HepG2 (cell line): ENCODE measurements around the gene RGS14. TPM values are rescaled to one million over a fixed set of nuclear protein-coding genes. Genes with fewer than 3 reads are reported as not detected.

Experiments used
- DPF2 ChIP-seq: sonication (generic); formaldehyde crosslinking; IDR thresholded peaks from 2 replicates; pipeline ENCODE4 v1.4.0; 2020; ENCODE audit warnings: mild to moderate bottlenecking, low read depth, missing genetic modification reagents, borderline replicate concordance
- HNRNPH1 ChIP-seq: fragments of 200-400 bp; formaldehyde crosslinking; optimal IDR thresholded peaks from 2 replicates; pipeline ENCODE3; 2017; ENCODE audit warnings: mild to moderate bottlenecking, low read depth, low read length
- HNRNPUL1 ChIP-seq: fragments of 200-400 bp; formaldehyde crosslinking; IDR thresholded peaks from 2 replicates; pipeline ENCODE4 v1.6.1; 2017; ENCODE audit warnings: low read depth, mild to moderate bottlenecking, low read length, moderate library complexity
- IKZF5 ChIP-seq: IDR thresholded peaks from 2 replicates; pipeline ENCODE4 v1.6.1; 2018; ENCODE audit warnings: missing genetic modification reagents, mild to moderate bottlenecking, missing compliant biosample characterization
- IRX3 ChIP-seq: sonication (generic); formaldehyde crosslinking; IDR thresholded peaks from 2 replicates; pipeline ENCODE4 v1.8.1; 2023; ENCODE audit warnings: mild to moderate bottlenecking, low read depth, missing genetic modification reagents, borderline replicate concordance
- KDM3A ChIP-seq: IDR thresholded peaks from 2 replicates; pipeline ENCODE4 v1.6.1; 2018; ENCODE audit warnings: low read depth, missing compliant biosample characterization
- MED1 ChIP-seq: sonication (generic); formaldehyde crosslinking; IDR thresholded peaks from 2 replicates; pipeline ENCODE4 v1.4.0; 2020; ENCODE audit warnings: missing genetic modification reagents
- MYNN ChIP-seq: sonication (generic); formaldehyde crosslinking; IDR thresholded peaks from 2 replicates; pipeline ENCODE4 v1.4.0; 2020; ENCODE audit warnings: mild to moderate bottlenecking, low read depth, missing genetic modification reagents
- NR2C2 ChIP-seq: sonication (generic); formaldehyde crosslinking; IDR thresholded peaks from 2 replicates; pipeline ENCODE4 v1.4.0; 2020; ENCODE audit warnings: missing genetic modification reagents, mild to moderate bottlenecking, moderate library complexity, borderline replicate concordance
- SMAD3 ChIP-seq: sonication (generic); formaldehyde crosslinking; IDR thresholded peaks from 2 replicates; pipeline ENCODE4 v1.4.0; 2020; ENCODE audit warnings: missing genetic modification reagents
- SSRP1 ChIP-seq: IDR thresholded peaks from 2 replicates; pipeline ENCODE4 v1.6.1; 2016; ENCODE audit warnings: control low read depth
- TIGD3 ChIP-seq: sonication (generic); formaldehyde crosslinking; IDR thresholded peaks from 2 replicates; pipeline ENCODE4 v1.5.1; 2020; ENCODE audit warnings: mild to moderate bottlenecking, missing genetic modification reagents, borderline replicate concordance
- ZBTB26 ChIP-seq: IDR thresholded peaks from 2 replicates; pipeline ENCODE4 v1.6.1; 2016; ENCODE audit warnings: missing compliant biosample characterization, missing genetic modification reagents, borderline replicate concordance
- ZBTB46 ChIP-seq: sonication (generic); formaldehyde crosslinking; IDR thresholded peaks from 2 replicates; pipeline ENCODE4 v1.4.0; 2020; ENCODE audit warnings: mild to moderate bottlenecking, missing genetic modification reagents, borderline replicate concordance
- ZNF124 ChIP-seq: sonication (generic); formaldehyde crosslinking; IDR thresholded peaks from 2 replicates; pipeline ENCODE4 v1.4.0; 2020; ENCODE audit warnings: missing genetic modification reagents
- ZNF253 ChIP-seq: sonication (generic); formaldehyde crosslinking; IDR thresholded peaks from 2 replicates; pipeline ENCODE4 v1.8.0; 2022; ENCODE audit warnings: mild to moderate bottlenecking, missing genetic modification reagents, borderline replicate concordance
- ZNF331 ChIP-seq: sonication (generic); formaldehyde crosslinking; IDR thresholded peaks from 2 replicates; pipeline ENCODE4 v1.4.0; 2020; ENCODE audit warnings: missing genetic modification reagents
- ZNF660 ChIP-seq: sonication (generic); formaldehyde crosslinking; IDR thresholded peaks from 2 replicates; pipeline ENCODE4 v1.5.1; 2020; ENCODE audit warnings: mild to moderate bottlenecking, low read depth, missing genetic modification reagents, borderline replicate concordance
- ZNF674 ChIP-seq: sonication (generic); formaldehyde crosslinking; IDR thresholded peaks from 2 replicates; pipeline ENCODE4 v1.5.0; 2020; ENCODE audit warnings: low read depth, mild to moderate bottlenecking, missing genetic modification reagents
- ZNF710 ChIP-seq: sonication (generic); formaldehyde crosslinking; IDR thresholded peaks from 2 replicates; pipeline ENCODE4 v1.5.0; 2020; ENCODE audit warnings: mild to moderate bottlenecking, missing genetic modification reagents, borderline replicate concordance
- ZNF766 ChIP-seq: sonication (generic); formaldehyde crosslinking; IDR thresholded peaks from 2 replicates; pipeline ENCODE4 v1.5.0; 2020; ENCODE audit warnings: missing genetic modification reagents, borderline replicate concordance
- polyA plus RNA-seq, 8 experiments: library from polyadenylated mRNA; depleted of rRNA in 3 of 8; stranded (reverse) in 7 of 8; unstranded in 1 of 8; fragments of >200 nt; fragmentation: Illumina TruSeq in 4 of 8; extraction: Trizol in 4 of 8; gene quantifications; 2 replicates each; pipeline versions ENCODE4 v1.2.1 to v1.2.3, GENCODE V29; 2011 to 2016; ENCODE audit warnings: low read depth in 4 of 8, missing spikeins in 1 of 8, mixed read lengths in 1 of 8; ENCODE audit not compliant: insufficient read depth in 1 of 8
- total RNA-seq, 5 experiments: library from RNA; depleted of rRNA; stranded (reverse); fragments of >200 nt; fragmentation: Illumina TruSeq; extraction: Trizol; gene quantifications; 2 replicates each; pipeline ENCODE4 v1.2.3, GENCODE V29; 2016; ENCODE audit warnings: low read depth in 1 of 5

RGS14 gene
- total and polyA plus RNA-seq, 2 of the 13 experiments (the other 11 are each of a cell fraction or from before 2014, with no cell fraction given), result 11.1 to 17.2 TPM

GRCh38 chr5:177351392-177352329 lies 6.1 kb upstream of the RGS14 start, which contains the start of gene LMAN2 (continued):
- no peak for TF ChIP-seq ZBTB46 (CRISPR knock-in tag)
- peak; percentile 33; the same call in 1 of the 2 replicates for TF ChIP-seq IRX3 (CRISPR knock-in tag)
- TF ChIP-seq IKZF5 (CRISPR knock-in tag), result peak; percentile 88; the same call in 1 of the 2 replicates
- TF ChIP-seq ZNF766 (CRISPR knock-in tag), result 0 out of 2 replicates have a peak, but pooled peaks have one; percentile 31
- TF ChIP-seq NR2C2 (CRISPR knock-in tag), result peak; percentile 84
- no peak for TF ChIP-seq ZNF124 (CRISPR knock-in tag)
- TF ChIP-seq MED1 (CRISPR knock-in tag), result no peak
- TF ChIP-seq ZBTB26 (CRISPR knock-in tag), result 0 out of 2 replicates have a peak, but pooled peaks have one; percentile 49
- no peak for TF ChIP-seq ZNF710
- TF ChIP-seq ZNF331 (CRISPR knock-in tag), result peak; percentile 32; the same call in 1 of the 2 replicates
- TF ChIP-seq SSRP1 (CRISPR knock-in tag), result no peak
- TF ChIP-seq ZNF660, result no peak
- no peak for TF ChIP-seq TIGD3
- TF ChIP-seq MYNN (CRISPR knock-in tag), result no peak
- no peak for TF ChIP-seq HNRNPUL1
- 0 out of 2 replicates have a peak, but pooled peaks have one; percentile 62 for TF ChIP-seq ZNF674 (CRISPR knock-in tag)
- no peak for TF ChIP-seq DPF2
- peak; percentile 85; the same call in 1 of the 2 replicates for TF ChIP-seq SMAD3 (CRISPR knock-in tag)
- TF ChIP-seq KDM3A, result no peak
- TF ChIP-seq HNRNPH1, result no peak
- no peak for TF ChIP-seq ZNF253
